ENCODE results near the gene NOTCH4.

Gene NOTCH4

DNA sequence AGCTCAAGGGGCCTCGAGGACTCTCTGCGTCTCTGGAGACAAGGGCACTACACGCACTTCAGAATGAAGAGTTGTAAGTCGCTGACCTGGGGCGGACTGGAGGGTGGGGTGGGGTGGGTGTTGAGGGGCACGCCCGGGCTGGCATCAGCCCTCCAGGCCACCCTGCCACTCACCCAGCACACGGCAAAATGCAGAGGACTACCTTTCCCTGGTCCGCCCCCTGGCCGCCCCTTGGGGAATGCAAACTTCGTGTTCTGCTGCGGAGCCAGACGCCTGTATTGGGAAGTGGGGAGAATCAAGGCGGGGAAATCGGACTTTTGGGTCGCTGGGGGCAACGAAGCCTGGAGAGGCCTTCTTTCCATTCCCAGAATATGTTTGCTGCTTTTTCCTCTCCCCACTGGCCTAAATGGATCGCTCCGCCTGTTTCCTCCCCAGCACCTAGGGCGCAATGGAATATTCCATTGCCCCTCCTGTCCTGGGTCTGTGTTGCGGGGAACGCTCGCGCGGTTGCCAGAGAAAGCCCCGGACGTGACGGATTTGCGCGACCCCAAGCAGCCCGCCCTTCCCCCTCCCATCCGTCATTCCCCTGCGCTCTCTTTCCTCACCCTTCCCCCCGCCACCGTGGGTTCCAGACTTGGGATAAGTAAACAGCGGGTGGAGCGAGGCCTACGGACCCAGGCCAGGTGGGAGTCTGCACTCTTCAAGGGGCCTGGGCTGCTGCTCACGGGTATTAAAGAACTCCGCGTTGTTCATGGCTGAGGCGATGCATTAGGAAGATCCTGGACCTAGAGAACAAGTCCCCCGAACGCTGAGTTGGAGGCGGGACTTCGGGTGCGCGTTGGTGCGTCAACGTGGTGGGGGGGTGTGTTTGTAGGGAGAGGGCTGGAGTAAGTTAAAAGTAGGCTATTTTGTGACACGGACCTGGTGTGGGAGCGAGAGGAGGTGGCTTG is 70.0 kb downstream of the NOTCH4 start, which contains the start of gene PPT2 (continued):
- TF ChIP-seq, protein P1, sequence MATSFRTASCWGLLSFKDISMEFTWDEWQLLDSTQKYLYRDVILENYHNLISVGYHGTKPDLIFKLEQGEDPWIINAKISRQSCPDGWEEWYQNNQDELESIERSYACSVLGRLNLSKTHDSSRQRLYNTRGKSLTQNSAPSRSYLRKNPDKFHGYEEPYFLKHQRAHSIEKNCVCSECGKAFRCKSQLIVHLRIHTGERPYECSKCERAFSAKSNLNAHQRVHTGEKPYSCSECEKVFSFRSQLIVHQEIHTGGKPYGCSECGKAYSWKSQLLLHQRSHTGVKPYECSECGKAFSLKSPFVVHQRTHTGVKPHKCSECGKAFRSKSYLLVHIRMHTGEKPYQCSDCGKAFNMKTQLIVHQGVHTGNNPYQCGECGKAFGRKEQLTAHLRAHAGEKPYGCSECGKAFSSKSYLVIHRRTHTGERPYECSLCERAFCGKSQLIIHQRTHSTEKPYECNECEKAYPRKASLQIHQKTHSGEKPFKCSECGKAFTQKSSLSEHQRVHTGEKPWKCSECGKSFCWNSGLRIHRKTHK (tag by site-specific recombination; IDR thresholded peaks at IDR 0.05), result no peak
- TF ChIP-seq ZNF391 (tag by site-specific recombination; IDR thresholded peaks at IDR 0.05; ENCODE audit: borderline replicate concordance, low read depth) (no peak; the same call in 1 of the 2 replicates), ZNF214 (tag by site-specific recombination; IDR thresholded peaks at IDR 0.05; ENCODE audit: borderline replicate concordance) (no peak), ZNF548 (tag by site-specific recombination; IDR thresholded peaks at IDR 0.05) (no peak), ZNF366 (tag by site-specific recombination; conservative IDR thresholded peaks at IDR 0.05) (peak; percentile 61), ZNF112 (tag by site-specific recombination; IDR thresholded peaks at IDR 0.05) (no peak), ZNF248 (tag by site-specific recombination; IDR thresholded peaks at IDR 0.05) (no peak), ZNF677 (tag by site-specific recombination; IDR thresholded peaks at IDR 0.05) (no peak), ZBTB17 (tag by site-specific recombination; IDR thresholded peaks at IDR 0.05) (peak; percentile 92), ZNF133 (tag by site-specific recombination; IDR thresholded peaks at IDR 0.05) (no peak), ZNF274 (IDR thresholded peaks at IDR 0.05; ENCODE audit: low read length) (no peak), ZNF274 (tag by site-specific recombination; IDR thresholded peaks at IDR 0.05; ENCODE audit: borderline replicate concordance) (no peak), ZNF544 (tag by site-specific recombination; IDR thresholded peaks at IDR 0.05) (no peak), ZNF555 (tag by site-specific recombination; conservative IDR thresholded peaks at IDR 0.05) (no peak), KLF9 (tag by site-specific recombination; IDR thresholded peaks at IDR 0.05; ENCODE audit: low read depth) (peak; percentile 72), KLF1 (tag by site-specific recombination; IDR thresholded peaks at IDR 0.05) (peak; percentile 96), ZNF596 (tag by site-specific recombination; IDR thresholded peaks at IDR 0.05) (no peak), SP2 (tag by site-specific recombination; IDR thresholded peaks at IDR 0.05) (peak; percentile 77), ZNF654 (tag by site-specific recombination; IDR thresholded peaks at IDR 0.05; ENCODE audit: low read depth) (no peak), ZNF416 (tag by site-specific recombination; IDR thresholded peaks at IDR 0.05) (no peak), ZNF266 (tag by site-specific recombination; IDR thresholded peaks at IDR 0.05; ENCODE audit: low read depth) (no peak), GLI4 (tag by site-specific recombination; IDR thresholded peaks at IDR 0.05) (no peak), ZNF561 (tag by site-specific recombination; IDR thresholded peaks at IDR 0.05; ENCODE audit: borderline replicate concordance) (no peak; the same call in 1 of the 2 replicates), ZNF658 (tag by site-specific recombination; IDR thresholded peaks at IDR 0.05) (no peak), ZNF302 (tag by site-specific recombination; IDR thresholded peaks at IDR 0.05; ENCODE audit: low read depth) (no peak), SCRT1 (tag by site-specific recombination; IDR thresholded peaks at IDR 0.05; ENCODE audit: borderline replicate concordance) (no peak), ZNF747 (tag by site-specific recombination; IDR thresholded peaks at IDR 0.05) (no peak), ZNF404 (tag by site-specific recombination; IDR thresholded peaks at IDR 0.05) (no peak)
- TF ChIP-seq, protein P2, sequence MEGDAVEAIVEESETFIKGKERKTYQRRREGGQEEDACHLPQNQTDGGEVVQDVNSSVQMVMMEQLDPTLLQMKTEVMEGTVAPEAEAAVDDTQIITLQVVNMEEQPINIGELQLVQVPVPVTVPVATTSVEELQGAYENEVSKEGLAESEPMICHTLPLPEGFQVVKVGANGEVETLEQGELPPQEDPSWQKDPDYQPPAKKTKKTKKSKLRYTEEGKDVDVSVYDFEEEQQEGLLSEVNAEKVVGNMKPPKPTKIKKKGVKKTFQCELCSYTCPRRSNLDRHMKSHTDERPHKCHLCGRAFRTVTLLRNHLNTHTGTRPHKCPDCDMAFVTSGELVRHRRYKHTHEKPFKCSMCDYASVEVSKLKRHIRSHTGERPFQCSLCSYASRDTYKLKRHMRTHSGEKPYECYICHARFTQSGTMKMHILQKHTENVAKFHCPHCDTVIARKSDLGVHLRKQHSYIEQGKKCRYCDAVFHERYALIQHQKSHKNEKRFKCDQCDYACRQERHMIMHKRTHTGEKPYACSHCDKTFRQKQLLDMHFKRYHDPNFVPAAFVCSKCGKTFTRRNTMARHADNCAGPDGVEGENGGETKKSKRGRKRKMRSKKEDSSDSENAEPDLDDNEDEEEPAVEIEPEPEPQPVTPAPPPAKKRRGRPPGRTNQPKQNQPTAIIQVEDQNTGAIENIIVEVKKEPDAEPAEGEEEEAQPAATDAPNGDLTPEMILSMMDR (tag by site-specific recombination; IDR thresholded peaks at IDR 0.05), result 0 out of 2 replicates have a peak, but pooled peaks have one; percentile 37
- TF ChIP-seq, protein P3, sequence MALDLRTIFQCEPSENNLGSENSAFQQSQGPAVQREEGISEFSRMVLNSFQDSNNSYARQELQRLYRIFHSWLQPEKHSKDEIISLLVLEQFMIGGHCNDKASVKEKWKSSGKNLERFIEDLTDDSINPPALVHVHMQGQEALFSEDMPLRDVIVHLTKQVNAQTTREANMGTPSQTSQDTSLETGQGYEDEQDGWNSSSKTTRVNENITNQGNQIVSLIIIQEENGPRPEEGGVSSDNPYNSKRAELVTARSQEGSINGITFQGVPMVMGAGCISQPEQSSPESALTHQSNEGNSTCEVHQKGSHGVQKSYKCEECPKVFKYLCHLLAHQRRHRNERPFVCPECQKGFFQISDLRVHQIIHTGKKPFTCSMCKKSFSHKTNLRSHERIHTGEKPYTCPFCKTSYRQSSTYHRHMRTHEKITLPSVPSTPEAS (tag by site-specific recombination; IDR thresholded peaks at IDR 0.05), result 0 out of 2 replicates have a peak, but pooled peaks have one; percentile 27
- TF ChIP-seq, protein P4, sequence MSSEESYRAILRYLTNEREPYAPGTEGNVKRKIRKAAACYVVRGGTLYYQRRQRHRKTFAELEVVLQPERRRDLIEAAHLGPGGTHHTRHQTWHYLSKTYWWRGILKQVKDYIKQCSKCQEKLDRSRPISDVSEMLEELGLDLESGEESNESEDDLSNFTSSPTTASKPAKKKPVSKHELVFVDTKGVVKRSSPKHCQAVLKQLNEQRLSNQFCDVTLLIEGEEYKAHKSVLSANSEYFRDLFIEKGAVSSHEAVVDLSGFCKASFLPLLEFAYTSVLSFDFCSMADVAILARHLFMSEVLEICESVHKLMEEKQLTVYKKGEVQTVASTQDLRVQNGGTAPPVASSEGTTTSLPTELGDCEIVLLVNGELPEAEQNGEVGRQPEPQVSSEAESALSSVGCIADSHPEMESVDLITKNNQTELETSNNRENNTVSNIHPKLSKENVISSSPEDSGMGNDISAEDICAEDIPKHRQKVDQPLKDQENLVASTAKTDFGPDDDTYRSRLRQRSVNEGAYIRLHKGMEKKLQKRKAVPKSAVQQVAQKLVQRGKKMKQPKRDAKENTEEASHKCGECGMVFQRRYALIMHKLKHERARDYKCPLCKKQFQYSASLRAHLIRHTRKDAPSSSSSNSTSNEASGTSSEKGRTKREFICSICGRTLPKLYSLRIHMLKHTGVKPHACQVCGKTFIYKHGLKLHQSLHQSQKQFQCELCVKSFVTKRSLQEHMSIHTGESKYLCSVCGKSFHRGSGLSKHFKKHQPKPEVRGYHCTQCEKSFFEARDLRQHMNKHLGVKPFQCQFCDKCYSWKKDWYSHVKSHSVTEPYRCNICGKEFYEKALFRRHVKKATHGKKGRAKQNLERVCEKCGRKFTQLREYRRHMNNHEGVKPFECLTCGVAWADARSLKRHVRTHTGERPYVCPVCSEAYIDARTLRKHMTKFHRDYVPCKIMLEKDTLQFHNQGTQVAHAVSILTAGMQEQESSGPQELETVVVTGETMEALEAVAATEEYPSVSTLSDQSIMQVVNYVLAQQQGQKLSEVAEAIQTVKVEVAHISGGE (tag by site-specific recombination; conservative IDR thresholded peaks at IDR 0.05; ENCODE audit: low read depth), result peak; percentile 75

Data from HEK293 (cell line).